AG08396 (cell line): ENCODE data around the gene TBC1D5.
"Not testable (repeated sequence)": the region's sequence is repeated elsewhere in the genome, so short reads cannot be mapped to it uniquely, and the experiment has no call there.

Source experiments
- DNase-seq: peaks from one replicate; pipeline ENCODE4 v3.0.0; 2012; ENCODE audit warnings: low spot score, mixed read lengths

TBC1D5 gene

GRCh38 chr3:17642474-17642873 is 100.0 kb downstream of the TBC1D5 start:
- DNase-seq: no peak

GRCh38 chr3:17640466-17640865 is 102.0 kb downstream of the TBC1D5 start:
- no peak for DNase-seq

GRCh38 chr3:17639765-17640164 is 102.7 kb downstream of the TBC1D5 start:
- peak; percentile 29 for DNase-seq

- peak; percentile 10 for DNase-seq
Measured at GRCh38 chr3:17639257-17639656, 103.2 kb downstream of the TBC1D5 start.

GRCh38 chr3:17638356-17638755 is 104.1 kb downstream of the TBC1D5 start:
- no peak for DNase-seq

GRCh38 chr3:17635675-17636074 is 106.8 kb downstream of the TBC1D5 start:
- DNase-seq: peak; percentile 8

- no peak for DNase-seq
Measured at GRCh38 chr3:17634964-17635363, 107.5 kb downstream of the TBC1D5 start.

- no peak for DNase-seq
Measured at GRCh38 chr3:17634201-17634600, 108.2 kb downstream of the TBC1D5 start.

GRCh38 chr3:17632401-17633100 is 109.9 kb downstream of the TBC1D5 start:
- peak; percentile 23 for DNase-seq

- DNase-seq: no peak
Measured at GRCh38 chr3:17631609-17632008, 110.8 kb downstream of the TBC1D5 start.

GRCh38 chr3:17629400-17629799 is 113.0 kb downstream of the TBC1D5 start:
- DNase-seq: no peak

GRCh38 chr3:17626395-17626794 is 116.0 kb downstream of the TBC1D5 start:
- no peak for DNase-seq

GRCh38 chr3:17625133-17625532 is 117.3 kb downstream of the TBC1D5 start:
- no peak for DNase-seq

GRCh38 chr3:17623464-17623863 is 119.0 kb downstream of the TBC1D5 start:
- DNase-seq: no peak

- no peak for DNase-seq
Measured at GRCh38 chr3:17619968-17620367, 122.5 kb downstream of the TBC1D5 start.

GRCh38 chr3:17613017-17613416 is 129.4 kb downstream of the TBC1D5 start:
- DNase-seq: not testable (repeated sequence)

- DNase-seq: no peak
Measured at GRCh38 chr3:17607905-17608304, 134.5 kb downstream of the TBC1D5 start.

GRCh38 chr3:17605934-17606333 is 136.5 kb downstream of the TBC1D5 start:
- no peak for DNase-seq

GRCh38 chr3:17605032-17605431 is 137.4 kb downstream of the TBC1D5 start:
- DNase-seq: peak; percentile 36

- no peak for DNase-seq
Measured at GRCh38 chr3:17602126-17602525, 140.3 kb downstream of the TBC1D5 start.

GRCh38 chr3:17592956-17593355 is 149.5 kb downstream of the TBC1D5 start:
- no peak for DNase-seq

GRCh38 chr3:17590465-17590864 is 152.0 kb downstream of the TBC1D5 start:
- no peak for DNase-seq

- DNase-seq: no peak
Measured at GRCh38 chr3:17589888-17590287, 152.5 kb downstream of the TBC1D5 start.

GRCh38 chr3:17588422-17588821 is 154.0 kb downstream of the TBC1D5 start:
- no peak for DNase-seq
